Gastrocnemius medialis (tissue), 4 donors: ENCODE measurements around the gene PDIA5.

ENCODE experiments used
- POLR2A ChIP-seq, 2 donors: fragments of 450-650 bp; IDR thresholded peaks; one replicate each; pipeline ENCODE4 v1.6.1; 2017; ENCODE audit warnings: antibody characterized with exemption in 2 of 2, mild to moderate bottlenecking in 2 of 2, moderate library complexity in 2 of 2
- TF ChIP-seq, protein P1 (sequence below), 5 experiments: fragments of 450-650 bp in 3 of 5; fragments of 200-600 bp in 2 of 5; sonication (generic) in 2 of 5; IDR thresholded peaks in 4 of 5; conservative IDR thresholded peaks in 1 of 5; 1 replicate in 4 of 5; 2 replicates in 1 of 5; pipeline ENCODE4 v1.5.1; 2016 to 2019; ENCODE audit warnings: antibody characterized with exemption in 5 of 5, mild to moderate bottlenecking in 3 of 5, moderate library complexity in 3 of 5

DNA sequence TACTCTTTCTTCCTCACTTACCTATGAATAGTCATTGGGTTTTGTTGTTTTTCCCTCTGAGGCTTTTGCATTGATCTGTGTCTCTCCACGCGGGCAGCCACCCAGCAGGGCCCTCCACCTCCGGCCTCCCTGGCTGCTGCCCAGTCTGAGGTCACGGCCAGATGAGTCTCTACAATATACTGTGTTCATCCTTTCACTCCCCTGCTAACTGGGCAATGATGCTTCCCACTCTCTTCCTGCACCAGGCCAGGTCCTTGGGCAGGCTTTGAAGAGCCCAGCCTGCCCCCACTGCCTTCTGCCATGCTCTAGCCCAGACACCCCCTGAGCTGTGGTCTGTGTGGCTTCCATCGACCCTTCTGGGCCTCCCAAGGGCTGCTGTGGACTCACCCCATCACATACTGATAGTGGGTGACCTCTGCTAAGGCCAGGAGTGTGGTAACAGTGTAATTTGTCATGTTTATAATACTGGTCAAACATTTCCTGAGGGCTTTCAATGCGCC is 18.0 kb downstream of the PDIA5 start:
- TF ChIP-seq, protein P1, sequence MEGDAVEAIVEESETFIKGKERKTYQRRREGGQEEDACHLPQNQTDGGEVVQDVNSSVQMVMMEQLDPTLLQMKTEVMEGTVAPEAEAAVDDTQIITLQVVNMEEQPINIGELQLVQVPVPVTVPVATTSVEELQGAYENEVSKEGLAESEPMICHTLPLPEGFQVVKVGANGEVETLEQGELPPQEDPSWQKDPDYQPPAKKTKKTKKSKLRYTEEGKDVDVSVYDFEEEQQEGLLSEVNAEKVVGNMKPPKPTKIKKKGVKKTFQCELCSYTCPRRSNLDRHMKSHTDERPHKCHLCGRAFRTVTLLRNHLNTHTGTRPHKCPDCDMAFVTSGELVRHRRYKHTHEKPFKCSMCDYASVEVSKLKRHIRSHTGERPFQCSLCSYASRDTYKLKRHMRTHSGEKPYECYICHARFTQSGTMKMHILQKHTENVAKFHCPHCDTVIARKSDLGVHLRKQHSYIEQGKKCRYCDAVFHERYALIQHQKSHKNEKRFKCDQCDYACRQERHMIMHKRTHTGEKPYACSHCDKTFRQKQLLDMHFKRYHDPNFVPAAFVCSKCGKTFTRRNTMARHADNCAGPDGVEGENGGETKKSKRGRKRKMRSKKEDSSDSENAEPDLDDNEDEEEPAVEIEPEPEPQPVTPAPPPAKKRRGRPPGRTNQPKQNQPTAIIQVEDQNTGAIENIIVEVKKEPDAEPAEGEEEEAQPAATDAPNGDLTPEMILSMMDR (IDR thresholded peaks at IDR 0.05 in 4 of 5, conservative IDR thresholded peaks at IDR 0.05 in 1 of 5) = no peak
- TF ChIP-seq POLR2A (IDR thresholded peaks at IDR 0.05) = no peak
